Measurements from ENCODE around the gene PIEZO2.

DNA sequence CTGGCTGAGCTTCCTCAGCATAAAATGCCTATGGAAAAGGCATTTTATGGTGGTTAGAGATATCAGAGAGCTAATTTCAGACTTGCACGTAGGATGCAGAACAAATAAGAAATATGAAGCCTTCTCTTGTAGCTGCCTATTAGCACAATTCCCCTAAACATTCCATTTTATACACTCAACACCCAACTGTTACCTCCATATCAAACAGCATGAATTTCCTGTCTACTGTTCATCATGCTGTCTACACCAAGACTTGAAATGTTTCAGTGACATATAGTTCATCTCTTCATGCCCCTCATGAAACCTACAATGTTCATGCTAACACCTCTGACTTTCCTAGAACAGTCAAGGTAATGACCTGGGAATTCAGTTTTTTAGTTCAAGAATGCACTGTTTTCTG is 249.9 kb downstream of the PIEZO2 start:
- TF ChIP-seq ZNF274 (IDR thresholded peaks at IDR 0.05; ENCODE audit: low read depth, low read length): no peak
- no peak for TF ChIP-seq SUZ12 (IDR thresholded peaks at IDR 0.05; ENCODE audit: extremely low read depth, insufficient read depth, insufficient read length)

Measured in NT2/D1 (cell line).